ENCODE measurements around the gene MYL6. TPM values are rescaled to one million over a fixed set of nuclear protein-coding genes. Genes with fewer than 3 reads are reported as not detected.
A peak's percentile ranks its signal among the peaks of the same experiment; 100 is the strongest.

The MYL6 gene
- polyA plus RNA-seq, 1 experiment = 5,667 TPM

- POLR2A ChIA-PET = interaction anchor here (0.6 kb wide), 1 partner anchor 161 kb away, joined by 3 read pairs; no protein-coding TSS in a partner anchor
- Histone ChIP-seq H3K4me3 (ENCODE audit: low read depth, low read length) (peak overlapping the region; percentile 90), H3K27me3 (ENCODE audit: control insufficient read depth, insufficient read depth, low read length) (no peaks in the 10 kb centered on the region), H3K36me3 (ENCODE audit: control insufficient read depth, insufficient read depth, low read length) (peaks cover 29% of the 10 kb centered on the region)
- no peak for TF ChIP-seq CTCF (IDR thresholded peaks at IDR 0.05; ENCODE audit: insufficient read depth, low read depth, low read length)
- DNase-seq (ENCODE audit: low read depth) = no peak
- CTCF ChIA-PET = interaction anchor here (0.6 to 5.4 kb wide), 5 partner anchors 11 to 129 kb away, joined by 3 to 70 read pairs (median 3); partner anchors contain the start of genes ANKRD52, SMARCC2 and ZC3H10
These were observed 28.8 kb upstream of the MYL6 start for GRCh38 chr12:56129206-56129941.

- no peak for DNase-seq (ENCODE audit: low read depth)
- H3K4me3 ChIP-seq (ENCODE audit: low read depth, low read length) = peak overlapping the region; percentile 90; the same call in 1 of the 2 replicates
- CTCF ChIA-PET = interaction anchor here (1.0 to 5.4 kb wide), 2 partner anchors 12 to 58 kb away, joined by 3 to 70 read pairs; partner anchors contain the start of gene SMARCC2
These were observed 28.1 kb upstream of the MYL6 start for GRCh38 chr12:56129942-56130495.

GRCh38 chr12:56130876-56131275 lies 27.3 kb upstream of the MYL6 start:
- CTCF ChIA-PET = interaction anchor here (1.3 to 5.4 kb wide), 2 partner anchors 11 to 58 kb away, joined by 3 to 70 read pairs; partner anchors contain the start of gene SMARCC2
- Histone ChIP-seq H3K27me3 (ENCODE audit: control insufficient read depth, insufficient read depth, low read length) (no peaks in the 10 kb centered on the region), H3K36me3 (ENCODE audit: control insufficient read depth, insufficient read depth, low read length) (peaks cover 29% of the 10 kb centered on the region), H3K4me3 (ENCODE audit: low read depth, low read length) (no peak overlapping the region)
- POLR2A ChIA-PET = no interaction called here
- DNase-seq (ENCODE audit: low read depth) = no peak
- TF ChIP-seq CTCF (IDR thresholded peaks at IDR 0.05; ENCODE audit: insufficient read depth, low read depth, low read length) = no peak

More at GRCh38 chr12:56129942-56130495, 28.1 kb upstream of the MYL6 start:
- H3K27me3 ChIP-seq (ENCODE audit: control insufficient read depth, insufficient read depth, low read length) = no peaks in the 10 kb centered on the region
- peaks cover 29% of the 10 kb centered on the region for H3K36me3 ChIP-seq (ENCODE audit: control insufficient read depth, insufficient read depth, low read length)
- POLR2A ChIA-PET = no interaction called here
- no peak for TF ChIP-seq CTCF (IDR thresholded peaks at IDR 0.05; ENCODE audit: insufficient read depth, low read depth, low read length)

GRCh38 chr12:56134897-56135296 lies 23.3 kb upstream of the MYL6 start:
- ChIA-PET CTCF (no interaction called here), POLR2A (interaction anchor here (0.6 kb wide), 1 partner anchor 55 kb away, joined by 3 read pairs; no protein-coding TSS in a partner anchor)
- no peak overlapping the region for H3K4me3 ChIP-seq (ENCODE audit: low read depth, low read length)
- peaks cover 46% of the 10 kb centered on the region for H3K36me3 ChIP-seq (ENCODE audit: control insufficient read depth, insufficient read depth, low read length)
- no peak for DNase-seq (ENCODE audit: low read depth)
- TF ChIP-seq CTCF (IDR thresholded peaks at IDR 0.05; ENCODE audit: insufficient read depth, low read depth, low read length) = no peak
- H3K27me3 ChIP-seq (ENCODE audit: control insufficient read depth, insufficient read depth, low read length) = no peaks in the 10 kb centered on the region

GRCh38 chr12:56137853-56138571 lies 20.1 kb upstream of the MYL6 start:
- H3K27me3 ChIP-seq (ENCODE audit: control insufficient read depth, insufficient read depth, low read length) = no peaks in the 10 kb centered on the region
- DNase-seq (ENCODE audit: low read depth) = no peak
- ChIA-PET POLR2A (no interaction called here), CTCF (interaction anchor here (1.1 to 1.2 kb wide), 2 partner anchors 10 to 51 kb away, joined by 3 to 4 read pairs; partner anchors contain the start of genes ESYT1 and SMARCC2)
- H3K36me3 ChIP-seq (ENCODE audit: control insufficient read depth, insufficient read depth, low read length) = peaks cover 40% of the 10 kb centered on the region
- H3K4me3 ChIP-seq (ENCODE audit: low read depth, low read length) = no peak overlapping the region
- TF ChIP-seq CTCF (IDR thresholded peaks at IDR 0.05; ENCODE audit: insufficient read depth, low read depth, low read length) = no peak

Measured in BJ (cell line).